ENCODE results near the gene ATP9B.

Gene ATP9B

DNA sequence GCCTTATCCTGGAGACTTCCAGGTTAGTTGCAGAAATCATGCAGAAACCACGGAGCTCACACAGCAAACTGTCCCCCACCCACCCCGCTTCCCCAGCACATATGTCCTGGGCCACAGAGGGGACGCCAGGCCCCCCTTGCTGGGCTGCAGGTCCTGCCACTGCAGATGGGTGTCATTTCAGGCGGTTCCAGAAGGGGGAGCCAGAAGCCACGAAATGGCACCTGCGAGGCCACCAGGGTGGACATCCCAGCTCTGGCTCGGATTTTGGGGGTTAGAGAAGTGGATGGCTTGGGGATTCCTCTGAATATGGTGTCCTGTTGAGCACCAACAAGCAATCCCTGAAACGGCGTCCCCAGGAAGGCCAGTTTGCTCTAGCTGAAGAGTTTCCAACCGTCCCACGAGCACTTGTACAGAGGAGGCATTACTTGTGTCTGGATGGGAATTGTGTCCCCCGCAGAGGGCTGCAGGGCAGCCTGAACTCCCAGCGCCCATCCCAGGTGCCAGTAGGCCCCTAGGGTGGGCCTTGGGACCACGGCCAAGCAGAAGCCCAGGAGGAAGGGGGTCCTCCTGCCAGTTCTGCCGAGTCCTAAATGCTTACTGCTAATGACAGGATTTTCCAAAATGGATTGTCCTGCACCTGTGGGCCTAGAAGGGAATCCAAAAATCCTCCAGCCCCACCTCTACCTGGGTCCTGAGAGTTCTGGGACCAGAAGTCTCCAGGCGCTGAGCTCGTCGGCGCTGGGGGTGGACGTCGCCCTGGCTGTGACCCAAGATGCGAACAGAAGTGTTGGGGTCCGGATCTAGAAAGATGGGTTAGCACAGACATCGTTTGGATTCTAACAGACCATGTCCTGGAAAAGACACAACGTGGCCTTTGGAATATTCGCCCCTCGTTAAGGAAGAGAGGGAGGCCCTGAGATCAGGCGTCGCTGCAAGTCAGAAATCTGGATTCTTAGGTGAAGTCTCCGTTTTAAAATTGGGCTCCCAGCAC is 311.9 kb downstream of the ATP9B start:
- peak in 1 of 2 donors; percentile 73 for DNase-seq (ENCODE audit: low read depth in 2 of 2)

DNA sequence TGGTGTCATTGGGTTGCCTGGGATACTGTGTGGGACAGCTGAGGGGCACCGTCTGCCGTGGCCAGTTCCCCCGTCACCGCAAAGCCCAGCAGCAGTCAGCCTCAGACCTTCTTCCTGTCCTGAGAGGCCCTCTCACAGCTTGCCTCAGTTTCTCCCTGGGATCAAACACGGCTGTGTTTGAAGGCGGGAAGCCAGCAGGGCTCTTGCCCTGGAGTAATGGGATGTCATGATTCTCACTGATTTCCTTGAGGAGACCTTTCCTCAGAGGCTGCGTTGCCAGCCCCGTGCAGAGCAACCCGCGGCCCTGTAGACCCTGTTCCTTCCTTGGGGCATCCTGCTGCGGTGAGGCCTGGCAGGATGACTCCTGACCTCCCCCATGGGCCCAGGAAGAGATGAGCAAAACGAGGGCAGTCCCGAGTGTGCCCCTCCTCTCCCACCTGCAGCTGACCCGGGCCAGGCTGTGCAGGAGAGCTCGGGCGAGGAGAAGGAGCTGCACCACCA is 312.7 kb downstream of the ATP9B start:
- DNase-seq (ENCODE audit: low read depth in 2 of 2) = no peak

DNA sequence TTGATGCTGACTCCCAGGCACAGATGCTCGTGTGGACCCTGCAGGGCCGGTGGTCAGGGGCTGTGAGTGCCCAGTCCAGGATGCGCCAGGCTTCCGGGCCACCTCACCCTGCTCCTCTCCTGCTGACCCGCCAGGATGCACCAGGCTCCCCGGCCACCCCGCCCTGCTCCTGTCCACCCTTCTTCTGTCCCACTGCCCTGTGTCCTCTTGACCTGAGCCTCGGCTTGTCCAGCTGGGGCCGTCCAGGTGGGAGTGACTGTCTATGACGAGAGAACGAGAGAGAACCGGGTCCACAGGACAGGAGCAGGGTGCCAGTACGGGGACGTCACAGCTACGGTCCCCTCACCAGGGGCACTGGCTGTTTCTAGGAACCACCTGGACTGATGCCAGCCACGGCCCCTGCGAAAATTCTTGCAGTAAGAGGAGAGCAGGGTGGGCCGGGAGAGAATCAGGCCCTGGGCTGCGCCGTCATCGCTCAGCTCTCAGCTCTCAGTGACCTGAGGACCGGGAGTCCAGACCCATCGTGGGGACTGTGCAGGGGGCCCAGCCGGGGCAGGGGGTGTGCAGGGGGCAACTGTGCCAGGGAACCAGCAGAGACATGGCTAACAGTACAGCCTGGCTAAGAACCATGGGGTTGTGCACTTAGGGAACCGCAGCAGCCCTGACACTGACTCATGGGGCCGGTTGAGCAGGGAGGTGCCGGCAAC is 313.6 kb downstream of the ATP9B start:
- DNase-seq (ENCODE audit: low read depth in 2 of 2) = no peak

DNA sequence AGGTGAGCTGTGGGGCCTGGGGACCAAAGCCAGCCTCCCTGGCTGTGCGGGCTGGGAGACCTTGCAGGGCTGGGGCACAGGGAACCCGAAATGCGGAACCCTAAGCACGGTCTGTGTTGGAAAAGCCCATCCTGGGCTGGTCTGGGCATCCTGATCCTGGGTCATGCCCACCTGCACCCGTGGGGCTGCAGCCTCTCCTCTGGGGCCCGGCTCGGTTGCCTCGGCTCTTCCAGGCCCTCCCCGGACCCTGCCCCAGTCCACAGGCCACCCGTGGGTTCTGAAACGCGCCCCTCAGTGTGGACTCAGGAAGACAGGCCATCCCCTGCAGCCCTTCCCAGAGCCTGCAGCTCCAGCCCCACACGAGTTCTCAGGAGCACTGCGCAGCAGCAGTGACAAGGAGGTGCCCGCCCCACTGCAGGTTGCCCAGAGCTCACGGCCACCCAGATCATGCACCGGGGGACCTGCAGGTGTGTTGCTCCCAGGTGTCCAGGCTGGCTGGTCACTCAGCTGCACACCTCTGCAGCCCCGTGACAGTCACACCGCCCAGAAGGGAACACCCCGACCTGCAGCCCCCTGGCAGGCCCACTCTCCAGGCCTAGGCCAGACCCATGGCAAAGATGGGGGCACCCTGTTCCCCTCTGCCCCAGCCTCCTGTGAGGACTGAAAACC is 314.3 kb downstream of the ATP9B start:
- DNase-seq (ENCODE audit: low read depth in 2 of 2) = no peak

DNA sequence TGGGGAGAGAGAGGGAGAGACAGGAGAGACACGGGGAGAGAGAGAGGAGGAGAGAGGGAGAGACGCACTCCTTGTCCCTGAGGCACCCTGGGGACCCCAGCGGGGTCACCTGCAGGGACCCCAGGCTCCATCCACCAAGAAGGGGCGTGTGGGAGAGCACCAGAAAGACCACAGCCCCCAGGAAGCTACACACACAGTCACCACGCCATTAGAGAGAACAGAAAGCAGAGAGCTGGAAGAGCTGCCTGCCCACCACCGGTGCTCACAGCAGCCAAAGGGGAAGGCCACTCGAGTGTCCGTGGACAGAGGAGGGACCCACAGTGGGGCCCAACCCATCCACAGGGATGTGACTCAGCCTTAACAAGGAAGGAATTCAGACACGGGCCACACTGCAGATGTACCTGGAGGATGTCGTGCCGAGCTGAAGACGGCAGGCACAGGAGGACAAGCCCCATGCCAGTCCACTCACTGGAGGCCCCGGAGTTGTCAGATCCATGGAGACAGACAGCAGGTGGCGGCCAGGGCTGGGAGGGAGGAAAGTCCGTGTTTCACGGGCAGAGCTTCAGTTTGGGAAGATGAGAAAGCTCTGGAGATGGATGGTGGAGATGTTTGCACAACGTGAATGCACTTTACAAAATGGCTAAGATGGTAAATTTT is 315.1 kb downstream of the ATP9B start:
- DNase-seq (ENCODE audit: low read depth in 2 of 2) = no peak

DNA sequence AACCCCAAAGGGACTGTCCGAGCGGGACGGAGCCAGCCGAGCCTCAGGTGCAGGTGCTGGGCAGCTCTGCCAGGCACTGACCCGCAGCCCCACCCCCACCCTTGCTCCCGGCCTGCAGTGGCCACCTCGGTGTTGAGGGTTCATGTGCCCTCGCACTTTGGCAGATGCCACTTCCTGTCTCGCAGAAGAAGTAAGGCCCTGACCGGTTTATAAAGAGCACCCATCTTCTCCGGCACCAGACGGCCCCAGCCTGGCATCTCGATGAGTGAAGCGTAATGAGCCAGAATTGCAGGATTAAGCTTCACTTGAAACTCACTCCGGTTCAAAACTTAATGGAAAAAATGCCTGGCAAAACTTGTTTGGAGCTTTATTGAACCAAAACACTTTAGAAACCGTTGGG is 315.6 kb downstream of the ATP9B start:
- no peak for DNase-seq (ENCODE audit: low read depth in 2 of 2)

DNA sequence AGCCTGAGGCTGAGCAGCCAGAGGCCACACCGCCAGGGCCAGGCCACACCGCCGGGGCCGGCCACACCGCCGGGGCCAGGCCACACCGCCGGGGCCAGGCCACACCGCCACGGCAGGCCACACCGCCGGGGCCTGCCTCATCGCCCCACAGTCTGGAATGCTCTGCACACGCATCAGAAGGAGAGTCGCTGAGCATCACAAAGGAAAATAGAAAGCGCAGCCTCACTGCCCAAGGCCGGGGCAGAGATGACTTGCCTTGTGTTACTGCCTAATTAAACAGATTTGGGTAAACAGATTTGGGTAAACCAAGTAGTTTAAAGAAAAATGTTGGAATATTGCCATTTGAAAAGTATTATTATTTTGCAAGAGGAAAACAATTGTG is 316.1 kb downstream of the ATP9B start:
- no peak for DNase-seq (ENCODE audit: low read depth in 2 of 2)

DNA sequence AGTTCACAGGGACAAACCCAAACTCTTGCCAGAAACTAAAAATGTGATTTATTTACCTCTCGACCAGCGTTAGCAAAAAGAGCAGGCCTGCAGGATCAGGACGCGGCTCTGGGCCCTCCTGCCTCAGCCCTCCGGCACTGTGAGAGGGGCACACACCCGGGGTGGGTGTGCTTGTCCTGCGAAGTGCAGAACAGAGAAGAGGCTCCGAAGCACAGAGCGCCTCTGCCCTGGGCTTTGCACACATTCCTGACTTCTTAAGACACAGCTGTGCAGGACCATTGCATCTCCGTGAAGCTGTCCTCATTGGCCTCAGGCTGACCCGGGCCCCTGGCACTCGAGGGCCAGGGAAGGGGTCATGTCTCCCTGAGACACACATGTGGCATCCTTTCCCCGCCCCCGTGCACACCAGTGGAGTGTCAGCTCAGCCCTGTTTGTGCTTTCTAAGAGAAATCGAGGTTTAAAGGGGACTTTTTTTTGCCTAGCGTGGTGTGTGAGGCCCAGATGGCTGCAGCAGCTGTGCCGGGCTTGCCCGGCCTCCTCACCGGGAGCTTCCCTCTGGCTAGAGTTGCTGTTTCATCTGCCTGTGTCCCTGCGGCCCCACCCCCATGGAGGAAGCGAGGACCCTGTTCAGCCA is 316.6 kb downstream of the ATP9B start:
- DNase-seq (ENCODE audit: low read depth in 2 of 2) = no peak

DNA sequence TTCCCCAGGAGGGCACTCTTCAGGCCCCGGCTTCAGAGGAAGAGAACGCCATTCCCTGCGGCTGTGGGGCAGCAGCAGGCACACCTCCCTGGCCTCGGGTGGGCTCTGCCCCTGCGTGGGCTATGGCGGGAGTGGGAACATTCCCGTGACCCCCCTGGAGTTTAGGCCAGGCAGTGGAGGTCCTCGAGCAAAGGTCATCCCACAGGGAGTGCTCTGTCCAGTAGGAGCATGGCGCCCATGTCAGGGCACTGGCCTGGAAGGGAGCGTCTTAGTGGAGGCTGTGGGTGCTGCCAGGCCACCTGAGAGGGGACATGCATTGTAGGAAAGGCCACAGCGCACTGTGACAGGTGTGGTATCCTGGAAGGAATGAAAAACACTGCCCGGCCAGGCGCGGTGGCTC is 317.4 kb downstream of the ATP9B start:
- no peak for DNase-seq (ENCODE audit: low read depth in 2 of 2)

DNA sequence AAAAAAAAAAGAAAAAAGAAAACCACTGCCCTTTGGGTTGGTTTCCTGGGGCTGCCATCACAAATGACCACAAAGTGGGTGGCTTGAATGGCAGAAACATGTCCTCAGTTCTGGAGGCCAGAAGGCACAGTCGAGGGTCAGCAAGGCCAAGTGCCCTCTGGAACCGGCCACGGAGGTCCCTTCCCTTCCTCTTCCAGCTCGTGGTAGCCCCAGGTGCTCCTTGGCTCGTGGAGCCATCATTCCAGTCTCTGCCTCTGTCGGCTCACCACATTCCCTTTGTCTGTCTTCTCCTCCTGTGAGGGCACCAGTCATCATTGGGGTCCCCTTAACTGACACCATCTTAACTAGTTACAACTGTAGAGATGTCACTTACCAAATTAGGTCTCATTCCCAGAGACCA is 318.0 kb downstream of the ATP9B start:
- DNase-seq (ENCODE audit: low read depth in 2 of 2) = no peak

DNA sequence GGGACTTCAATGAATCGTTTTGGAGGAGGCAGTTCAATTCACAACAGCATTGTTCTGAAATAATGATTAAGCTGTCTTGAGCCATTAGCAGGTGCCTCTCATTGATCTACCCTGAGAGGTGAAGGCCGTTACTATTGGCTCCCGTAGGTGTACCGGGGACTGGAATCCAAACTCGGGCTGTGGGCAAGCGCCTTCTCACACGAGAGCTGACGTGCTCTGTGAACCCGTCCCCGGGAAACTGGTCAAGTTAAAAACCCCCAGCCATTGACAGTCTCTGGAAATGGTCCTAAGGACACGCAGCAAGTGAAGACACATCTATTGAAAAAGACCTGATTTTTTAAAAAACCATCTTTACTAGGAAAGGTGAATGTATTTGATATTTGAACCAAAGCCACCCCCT is 318.4 kb downstream of the ATP9B start:
- DNase-seq (ENCODE audit: low read depth in 2 of 2) = no peak

DNA sequence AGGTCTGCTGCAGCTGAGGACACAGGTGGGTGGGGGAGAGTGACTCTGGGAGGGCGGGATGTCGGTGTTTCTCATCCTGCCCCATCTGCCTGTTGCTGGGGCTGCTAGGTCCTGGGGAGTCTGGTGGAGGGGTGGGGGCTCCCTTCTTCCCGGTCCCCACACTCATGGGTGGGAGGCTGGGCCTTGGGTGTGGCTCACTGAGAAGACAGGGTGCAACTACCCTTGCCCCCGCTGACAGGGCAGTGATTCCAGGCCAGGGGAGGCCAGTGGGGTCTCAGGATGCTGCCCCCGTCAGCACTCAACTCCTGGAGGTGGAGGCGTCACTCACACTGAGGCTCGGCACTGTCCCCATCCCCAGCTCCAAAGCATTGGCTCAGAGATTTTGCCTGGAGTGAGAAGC is 318.8 kb downstream of the ATP9B start:
- DNase-seq (ENCODE audit: low read depth in 2 of 2) = no peak

DNA sequence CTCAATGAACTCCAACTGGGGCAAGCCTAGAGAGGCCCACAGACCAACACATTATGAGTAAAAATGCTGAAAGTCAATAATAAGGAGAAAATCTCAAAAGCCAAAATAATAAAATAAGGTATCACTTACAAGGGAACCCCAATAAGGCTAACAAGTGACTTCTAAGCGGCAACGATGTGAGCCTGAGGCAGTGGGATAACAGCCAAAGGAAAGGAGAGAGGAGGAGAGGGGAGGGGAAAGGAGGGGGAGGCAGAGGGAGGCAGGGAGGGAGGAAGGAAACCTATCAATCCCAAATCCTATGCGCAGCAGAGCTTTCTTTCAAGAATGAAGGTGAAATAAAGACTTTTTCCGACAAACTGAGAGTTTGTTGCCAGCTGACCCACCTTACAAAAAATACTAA is 320.5 kb downstream of the ATP9B start:
- DNase-seq (ENCODE audit: low read depth in 2 of 2) = no peak

DNA sequence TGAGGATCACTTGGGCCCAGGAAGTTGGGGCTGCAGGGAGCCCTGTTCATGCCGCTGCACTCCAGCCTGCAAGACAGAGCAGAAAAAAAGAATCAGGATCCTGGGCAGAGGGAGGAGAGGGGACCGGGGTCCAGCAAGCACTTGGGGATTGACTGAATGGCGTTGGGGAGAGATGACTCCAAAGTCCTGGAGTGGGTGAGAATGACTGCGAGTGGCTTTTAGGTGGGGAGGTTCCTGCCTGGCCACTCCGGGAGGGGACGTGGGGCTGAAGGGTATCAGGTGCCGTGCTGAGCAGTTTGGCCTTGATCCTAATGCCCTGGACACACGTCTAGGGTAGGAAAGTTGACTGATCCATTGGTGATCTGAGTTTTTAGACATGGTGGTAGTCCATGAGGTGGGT is 323.0 kb downstream of the ATP9B start:
- no peak for DNase-seq (ENCODE audit: low read depth in 2 of 2)

DNA sequence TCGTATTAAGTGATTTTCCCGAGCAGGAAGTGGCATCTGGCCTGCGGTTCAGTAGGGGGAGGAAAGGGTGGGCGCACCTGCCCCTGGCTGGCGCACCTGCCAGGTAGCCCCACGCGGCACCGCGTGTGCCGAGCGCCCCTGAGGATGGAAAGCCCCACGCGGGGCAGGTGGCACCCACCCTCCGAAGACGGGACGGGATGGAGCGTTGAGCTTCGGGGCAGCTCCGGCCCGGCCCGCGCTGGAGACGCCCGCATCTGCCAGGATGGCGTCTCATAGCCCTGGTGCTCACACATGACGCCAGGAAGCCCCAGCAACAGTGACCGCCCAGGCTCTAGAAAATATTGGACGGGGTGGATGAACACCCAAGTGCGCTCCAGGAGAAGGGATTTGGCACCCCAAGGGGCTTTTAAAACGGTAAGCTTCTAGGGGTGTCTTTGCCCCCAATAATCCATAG is 324.0 kb downstream of the ATP9B start:
- no peak for DNase-seq (ENCODE audit: low read depth in 2 of 2)

DNA sequence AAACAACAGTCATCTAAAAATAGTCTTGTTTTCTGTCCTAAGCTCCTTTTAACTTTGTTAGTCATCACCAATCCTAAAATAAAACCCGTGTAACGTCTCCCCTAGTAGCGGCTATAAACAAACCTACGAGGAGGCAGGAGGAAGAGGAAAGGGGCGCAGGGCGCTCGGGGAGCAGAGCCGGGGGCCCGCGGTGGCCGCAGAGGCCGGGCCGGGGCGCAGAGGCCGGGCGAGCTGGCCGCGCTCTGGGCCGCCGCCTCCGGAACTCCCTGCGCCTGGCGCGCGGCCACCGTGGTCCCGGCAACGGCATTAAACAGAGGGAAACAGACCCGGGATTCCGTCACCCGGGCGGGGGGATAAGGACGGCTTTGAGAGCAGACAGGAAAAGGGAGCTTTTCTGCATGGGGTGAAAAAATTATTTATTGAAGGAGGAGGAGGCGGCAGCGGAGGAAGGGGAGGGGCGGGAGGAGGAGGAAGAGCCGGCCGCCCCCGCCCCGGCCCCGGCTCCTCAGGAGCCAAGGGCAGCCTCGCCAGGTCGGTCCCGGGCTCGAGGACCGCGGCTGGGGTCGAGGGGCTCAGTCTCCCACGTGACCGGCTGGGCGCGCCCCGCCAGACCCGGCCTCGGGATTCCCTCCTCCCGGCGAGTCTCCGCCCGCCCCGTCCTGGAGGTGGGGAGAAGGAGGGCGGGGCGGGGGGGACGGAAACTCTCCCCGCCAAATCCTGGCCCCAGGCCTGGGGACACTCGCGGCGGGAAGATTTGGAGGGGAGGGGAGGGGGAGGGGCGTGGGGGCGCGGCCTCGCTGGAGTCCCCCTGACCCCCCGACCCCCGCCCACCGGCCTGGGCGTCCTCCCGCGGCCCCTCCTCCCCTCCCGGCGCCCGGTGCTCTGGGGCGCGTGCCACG is 324.7 kb downstream of the ATP9B start:
- DNase-seq (ENCODE audit: low read depth in 2 of 2) = no peak

DNA sequence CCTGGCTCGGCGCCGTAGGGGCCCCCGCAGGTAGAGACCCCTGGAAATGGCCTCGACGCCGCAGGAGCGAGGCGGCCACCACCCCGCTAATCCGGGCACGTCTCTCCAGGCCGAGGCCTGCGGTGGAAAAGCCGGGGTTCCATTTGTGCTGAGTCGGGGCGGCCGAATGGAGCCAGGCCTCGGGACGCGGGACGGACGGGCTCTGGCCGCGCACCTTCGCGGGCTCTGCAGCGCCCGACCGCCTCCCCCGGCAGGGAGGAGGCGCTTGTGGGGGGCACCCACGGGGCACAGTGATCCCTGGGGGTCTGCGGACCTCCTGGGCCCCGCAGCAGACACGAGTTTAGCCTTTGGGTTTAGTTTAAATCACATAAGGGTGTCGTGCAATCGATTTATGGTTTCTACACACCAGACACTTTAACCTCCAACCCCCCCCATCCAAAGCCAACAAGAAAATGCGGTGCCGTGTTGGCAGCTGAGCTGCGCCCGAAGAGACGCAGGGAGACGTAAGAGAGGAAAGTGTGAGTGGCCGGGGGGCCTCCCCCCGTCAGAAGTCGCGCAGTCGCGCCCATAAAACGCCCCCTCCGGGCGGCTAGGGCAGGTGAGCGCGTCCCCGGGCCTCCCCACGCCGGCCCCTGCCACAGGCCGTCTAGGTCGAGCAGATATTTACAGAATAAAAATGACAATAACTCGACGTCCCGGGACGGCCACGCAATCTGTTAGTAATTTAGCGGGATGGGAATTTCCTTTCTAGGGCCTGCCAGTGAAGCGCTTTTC is 325.5 kb downstream of the ATP9B start:
- peak; percentile 52 to 54 for DNase-seq (ENCODE audit: low read depth in 2 of 2)

DNA sequence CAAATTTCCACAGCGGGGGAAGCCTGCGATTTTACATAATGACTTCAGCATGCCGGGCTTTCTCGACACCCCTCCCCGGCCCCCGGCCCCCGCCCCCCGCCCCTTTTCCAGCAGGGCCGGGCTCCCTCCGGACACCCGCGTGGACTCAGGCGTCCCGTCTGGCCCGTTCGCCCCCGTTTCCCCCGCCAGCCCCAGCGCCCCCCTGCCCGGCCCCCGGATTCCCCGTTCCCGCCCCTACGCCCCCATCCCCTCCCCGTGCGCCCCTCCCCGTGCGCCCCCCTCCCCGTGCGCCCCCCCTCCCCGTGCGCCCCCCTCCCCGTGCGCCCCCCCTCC is 326.1 kb downstream of the ATP9B start:
- DNase-seq (ENCODE audit: low read depth in 2 of 2) = no peak

DNA sequence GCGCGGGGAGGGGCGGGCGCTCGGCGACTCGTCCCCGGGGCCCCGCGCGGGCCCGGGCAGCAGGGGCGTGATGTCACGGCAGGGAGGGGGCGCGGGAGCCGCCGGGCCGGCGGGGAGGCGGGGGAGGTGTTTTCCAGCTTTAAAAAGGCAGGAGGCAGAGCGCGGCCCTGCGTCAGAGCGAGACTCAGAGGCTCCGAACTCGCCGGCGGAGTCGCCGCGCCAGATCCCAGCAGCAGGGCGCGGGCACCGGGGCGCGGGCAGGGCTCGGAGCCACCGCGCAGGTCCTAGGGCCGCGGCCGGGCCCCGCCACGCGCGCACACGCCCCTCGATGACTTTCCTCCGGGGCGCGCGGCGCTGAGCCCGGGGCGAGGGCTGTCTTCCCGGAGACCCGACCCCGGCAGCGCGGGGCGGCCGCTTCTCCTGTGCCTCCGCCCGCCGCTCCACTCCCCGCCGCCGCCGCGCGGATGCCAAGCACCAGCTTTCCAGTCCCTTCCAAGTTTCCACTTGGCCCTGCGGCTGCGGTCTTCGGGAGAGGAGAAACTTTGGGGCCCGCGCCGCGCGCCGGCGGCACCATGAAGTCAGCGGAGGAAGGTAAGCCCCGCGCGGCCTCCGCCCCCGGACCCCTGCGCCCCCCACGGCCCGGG is 326.7 kb downstream of the ATP9B start, which contains the start of gene NFATC1:
Gene NFATC1 (plus strand): TSS at position 170 of the 644 bp plus-strand sequence. CDS start 295 bp downstream, at position 465.
- DNase-seq (ENCODE audit: low read depth in 2 of 2) = peak in 1 of 2 donors; percentile 70
